Psoas muscle (tissue), 8 donors: ENCODE measurements around the gene KNDC1. TPM values are rescaled to one million over a fixed set of nuclear protein-coding genes. Genes with fewer than 3 reads are reported as not detected.

Experiments used
- ATAC-seq, 4 donors: fragments of 200-7000 bp; cut with Tn5 transposase; one replicate each; pipeline ENCODE4 v1.9.1; 2020; ENCODE audit warnings: moderate library complexity in 3 of 4, mild to moderate bottlenecking in 2 of 4
- DNase-seq, 2 donors: peaks; one replicate each; pipeline ENCODE4 v3.0.0-alpha.2; 2020
- H3K27ac ChIP-seq: fragments of 200-600 bp; one replicate; pipeline ENCODE4 v1.8.0; 2022
- H3K27me3 ChIP-seq, 3 donors: fragments of 200-600 bp in 1 of 3; one replicate each; pipeline versions ENCODE4 v1.6.1 to v1.8.0; 2013 to 2022; ENCODE audit warnings: low read length in 2 of 3, mild to moderate bottlenecking in 2 of 3, moderate library complexity in 1 of 3; ENCODE audit not compliant: insufficient read depth in 3 of 3
- H3K36me3 ChIP-seq, 2 donors: fragments of 200-600 bp in 1 of 2; one replicate each; pipeline versions ENCODE4 v1.6.1 to v1.8.0; 2013 to 2022; ENCODE audit warnings: low read depth in 1 of 2, mild to moderate bottlenecking in 1 of 2, moderate library complexity in 1 of 2; ENCODE audit not compliant: insufficient read depth in 1 of 2
- H3K4me1 ChIP-seq: fragments of 200-600 bp; one replicate; pipeline ENCODE4 v1.8.0; 2022
- H3K4me3 ChIP-seq: fragments of 200-600 bp; one replicate; pipeline ENCODE4 v1.8.0; 2022; ENCODE audit warnings: mild to moderate bottlenecking
- H3K9me3 ChIP-seq: fragments of 200-600 bp; one replicate; pipeline ENCODE4 v1.8.0; 2022
- CTCF ChIP-seq: fragments of 200-600 bp; IDR thresholded peaks from one replicate; pipeline ENCODE4 v1.8.0; 2022; ENCODE audit warnings: antibody characterized with exemption
- WGBS, 3 donors: extraction: QIAGEN DNeasy Blood & Tissue Kit; methylation state at CpG; one replicate each; pipeline versions ENCODE4 v1.1.6 to v1.1.7; 2013; 5-methylcytosine and 5-hydroxymethylcytosine counted together
- intact Hi-C, 2 donors: fragments of 100-400 bp; cut with DNase I; formaldehyde crosslinking; loops; one replicate each; pipeline versions ENCODE4 v1.11.0 to v1.14.2; 2022
- polyA plus RNA-seq, 3 donors: library from polyadenylated mRNA; stranded (reverse); fragments of 200-250 nt; gene quantifications; one replicate each; pipeline ENCODE4 v1.2.3, GENCODE V29; 2013
- total RNA-seq, 4 donors: library from RNA; stranded (reverse); fragmentation: NEBNext Ultra II Directional in 2 of 4; extraction: Animal tissue kit (Norgen Biotek cat#: 25700) in 2 of 4; gene quantifications; one replicate each; pipeline versions ENCODE4 v1.2.1 to v1.2.4, GENCODE V29; 2021 to 2023
- donor health status: healthy with polysubstance abuse.
- donor health status: DM: no; HTN: no; CAD: no; lungs with moderate emphysema.
- donor health status: Bipolar disorder and iron deficiency.
- donor health status: healthy.
- donor health status: DM: yes; HTN: yes; CAD: no.
- donor health status: DM: no; HTN: no; CAD: no.
- donor health status: DM: no; HTN: no; CAD: no.
- donor health status: DM: yes; HTN: yes; CAD: no.

The KNDC1 gene
- total and polyA plus RNA-seq, 7 donors, result under 0.01 to 0.10 (median 0.01) TPM; not detected in 4

GRCh38 chr10:133270204-133270603 is 110.2 kb downstream of the KNDC1 start:
- intact Hi-C loops, result no loop called here
- no peak for ATAC-seq
- Histone ChIP-seq H3K4me1 (no peaks in the 10 kb centered on the region), H3K4me3 (no peak overlapping the region), H3K9me3 (no peaks in the 10 kb centered on the region), H3K27ac (no peak overlapping the region), H3K36me3 (no peaks in the 10 kb centered on the region), H3K27me3 (peaks cover 0 to 8% (median 0%) of the 10 kb centered on the region in 3 donors)
- 88 to 91% (median 88%) methylated on average over 20 of the region's 20 CpGs for WGBS, 3 donors
- TF ChIP-seq CTCF, result no peak
- DNase-seq, result no peak

GRCh38 chr10:133270773-133271297 is 110.8 kb downstream of the KNDC1 start:
- H3K27ac ChIP-seq, result no peak overlapping the region
- TF ChIP-seq CTCF, result no peak
- no peak for DNase-seq
- no peaks in the 10 kb centered on the region for H3K36me3 ChIP-seq
- WGBS, 3 donors, result 90 to 93% (median 92%) methylated on average over 19 of the region's 19 CpGs
- H3K27me3 ChIP-seq, result peaks cover 0 to 14% (median 2%) of the 10 kb centered on the region in 3 donors
- no peak overlapping the region for H3K4me3 ChIP-seq
- no peak for ATAC-seq
- no peaks in the 10 kb centered on the region for H3K9me3 ChIP-seq
- intact Hi-C loops, result no loop called here
- H3K4me1 ChIP-seq, result no peaks in the 10 kb centered on the region

GRCh38 chr10:133271521-133272300 is 111.7 kb downstream of the KNDC1 start:
- no peaks in the 10 kb centered on the region for H3K36me3 ChIP-seq
- H3K4me3 ChIP-seq, result no peak overlapping the region
- WGBS, 3 donors, result 86 to 89% (median 87%) methylated on average over 31 to 35 of the region's 35 CpGs
- H3K9me3 ChIP-seq, result no peaks in the 10 kb centered on the region
- no peak overlapping the region for H3K27ac ChIP-seq
- H3K27me3 ChIP-seq, result peaks cover 0 to 23% (median 7%) of the 10 kb centered on the region in 3 donors
- no peaks in the 10 kb centered on the region for H3K4me1 ChIP-seq
- no peak for ATAC-seq
- DNase-seq, result no peak
- TF ChIP-seq CTCF, result no peak
- intact Hi-C loops, result no loop called here

- DNase-seq (no peak), ATAC-seq (no peak)
- no peaks in the 10 kb centered on the region for H3K36me3 ChIP-seq
- intact Hi-C loops, result no loop called here
- no peaks in the 10 kb centered on the region for H3K4me1 ChIP-seq
- H3K9me3 ChIP-seq, result no peaks in the 10 kb centered on the region
- no peak for TF ChIP-seq CTCF
- H3K27ac ChIP-seq, result no peak overlapping the region
- no peak overlapping the region for H3K4me3 ChIP-seq
- peaks cover 0 to 29% (median 7%) of the 10 kb centered on the region in 3 donors for H3K27me3 ChIP-seq
- 81 to 85% (median 84%) methylated on average over 27 to 29 of the region's 29 CpGs for WGBS, 3 donors
Observed at GRCh38 chr10:133272301-133272963, 112.4 kb downstream of the KNDC1 start.
